ENCODE results near the gene PCNX1. TPM values are rescaled to one million over a fixed set of nuclear protein-coding genes. Genes with fewer than 3 reads are reported as not detected.
A peak's percentile ranks its signal among the peaks of the same experiment; 100 is the strongest.

The PCNX1 gene
- total and polyA plus RNA-seq, 9 of the 15 experiments (the other 6 are each of a cell fraction or from before 2014, with no cell fraction given): 0.30 to 4.5 (median 2.3) TPM

DNA sequence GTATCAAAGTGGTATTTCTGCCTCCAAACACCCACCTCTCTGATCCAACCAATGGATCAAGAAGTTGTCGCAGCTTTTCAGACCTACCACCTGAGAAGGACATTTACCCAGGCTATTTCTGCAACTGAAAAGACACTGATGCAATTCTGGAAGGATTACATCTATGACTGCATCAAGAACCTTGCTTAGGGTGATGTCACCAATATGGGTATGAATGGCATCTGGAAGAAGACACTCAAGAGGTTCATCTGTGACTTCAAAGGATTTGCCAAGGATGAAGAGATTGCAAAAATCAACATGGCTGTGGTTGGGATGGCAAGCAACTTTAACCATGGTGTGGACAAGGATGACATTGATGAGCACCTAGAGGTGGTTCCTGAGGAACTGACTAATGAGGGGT lies 154.2 kb downstream of the PCNX1 start:
- Histone ChIP-seq H3K4me1 (replicated peaks in 1 of 2; ENCODE audit: control insufficient read depth in 2 of 2, insufficient read depth in 2 of 2, low read length in 2 of 2) (no peaks in the 10 kb centered on the region), H3K4me2 (ENCODE audit: insufficient read depth, low read length) (no peak overlapping the region), H2AFZ (ENCODE audit: low read depth, low read length) (no peak overlapping the region), H3K36me3 (ENCODE audit: control insufficient read depth, insufficient read depth, low read length) (no peaks in the 10 kb centered on the region), H3K79me2 (ENCODE audit: control insufficient read depth, insufficient read depth, low read length) (no peaks in the 10 kb centered on the region), H3K27ac (ENCODE audit: extremely low read depth, low read depth, low read length) (no peak overlapping the region), H3K9me1 (ENCODE audit: control insufficient read depth, insufficient read depth, low read length) (no peaks in the 10 kb centered on the region), H3K9me3 (replicated peaks; ENCODE audit: control insufficient read depth, insufficient read depth, low read depth, low read length) (no peaks in the 10 kb centered on the region), H3K9ac (ENCODE audit: insufficient read depth in 1 of 2, low read depth in 2 of 2, low read length in 2 of 2) (no peak overlapping the region), H3K27me3 (ENCODE audit: control insufficient read depth in 2 of 2, insufficient read depth in 2 of 2, low read length in 2 of 2) (no peaks in the 10 kb centered on the region), H4K20me1 (replicated peaks; ENCODE audit: control insufficient read depth, insufficient read depth, low read length) (no peaks in the 10 kb centered on the region), H3K4me3 (no peak overlapping the region)
- FAIRE-seq: no peak
- ATAC-seq: no peak
- no peak for DNase-seq (ENCODE audit: extremely low read depth in 1 of 4, low spot score in 3 of 4)
- intact Hi-C loops (cut with micrococcal nuclease): no loop called here
- ChIA-PET POLR2A (no interaction called here), CTCF (ENCODE audit: low intra/inter-chr PET ratio) (no interaction called here)
- BruUV-seq (replicated peaks): no TSS peak
- in situ Hi-C loops (cut with MboI): no loop called here
- 10% methylated on average over 1 of the region's 1 CpG for WGBS (ENCODE audit: insufficient coverage, low coverage, missing lambda C conversion rate)
- TF ChIP-seq ATF3 (IDR thresholded peaks at IDR 0.05): peak; percentile 58
- no peak for TF ChIP-seq ATF3 (CRISPR knock-in tag; conservative IDR thresholded peaks at IDR 0.05)
- TF ChIP-seq MXI1 (IDR thresholded peaks at IDR 0.05; ENCODE audit: low read depth, low read length): no peak
- TF ChIP-seq, protein P1, sequence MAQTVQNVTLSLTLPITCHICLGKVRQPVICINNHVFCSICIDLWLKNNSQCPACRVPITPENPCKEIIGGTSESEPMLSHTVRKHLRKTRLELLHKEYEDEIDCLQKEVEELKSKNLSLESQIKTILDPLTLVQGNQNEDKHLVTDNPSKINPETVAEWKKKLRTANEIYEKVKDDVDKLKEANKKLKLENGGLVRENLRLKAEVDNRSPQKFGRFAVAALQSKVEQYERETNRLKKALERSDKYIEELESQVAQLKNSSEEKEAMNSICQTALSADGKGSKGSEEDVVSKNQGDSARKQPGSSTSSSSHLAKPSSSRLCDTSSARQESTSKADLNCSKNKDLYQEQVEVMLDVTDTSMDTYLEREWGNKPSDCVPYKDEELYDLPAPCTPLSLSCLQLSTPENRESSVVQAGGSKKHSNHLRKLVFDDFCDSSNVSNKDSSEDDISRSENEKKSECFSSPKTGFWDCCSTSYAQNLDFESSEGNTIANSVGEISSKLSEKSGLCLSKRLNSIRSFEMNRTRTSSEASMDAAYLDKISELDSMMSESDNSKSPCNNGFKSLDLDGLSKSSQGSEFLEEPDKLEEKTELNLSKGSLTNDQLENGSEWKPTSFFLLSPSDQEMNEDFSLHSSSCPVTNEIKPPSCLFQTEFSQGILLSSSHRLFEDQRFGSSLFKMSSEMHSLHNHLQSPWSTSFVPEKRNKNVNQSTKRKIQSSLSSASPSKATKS (CRISPR knock-in tag; IDR thresholded peaks at IDR 0.05): no peak
- TF ChIP-seq CEBPG (CRISPR knock-in tag; IDR thresholded peaks at IDR 0.05): no peak
- TF ChIP-seq CEBPG (tag; conservative IDR thresholded peaks at IDR 0.05 in 1 of 2, IDR thresholded peaks at IDR 0.05 in 1 of 2): 0 out of 4 replicates have a peak, but pooled peaks of 1 of the 2 experiments have one; percentile 19
